ENCODE results near the gene TLX1.

DNA sequence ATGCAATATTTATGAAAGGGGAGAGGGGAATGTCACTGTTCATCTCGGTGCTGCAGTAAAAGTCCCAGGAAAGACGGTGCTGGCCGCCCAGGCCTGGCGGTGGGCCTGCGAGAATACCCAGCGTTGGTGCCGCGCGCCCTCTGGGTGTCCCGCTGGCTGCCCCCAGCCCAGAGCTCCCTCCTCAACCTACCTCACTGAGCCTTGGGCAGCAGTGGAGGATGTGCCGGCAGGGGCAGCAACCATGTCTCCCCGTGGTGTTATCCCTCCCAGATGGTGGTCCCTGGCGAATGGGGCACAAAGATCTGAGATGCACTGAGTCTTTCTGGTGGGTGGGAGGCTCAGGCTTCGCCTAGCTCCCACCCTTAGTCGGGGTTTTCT lies 9.5 kb upstream of the TLX1 start:
- TF ChIP-seq POLR2AphosphoS5 (IDR thresholded peaks at IDR 0.05; ENCODE audit: borderline replicate concordance, low read depth, low read length) (no peak), EZH2 (IDR thresholded peaks at IDR 0.05) (no peak), FOXP2 (optimal IDR thresholded peaks at IDR 0.05; ENCODE audit: control extremely low read depth, extremely low read length, insufficient read depth) (no peak)
